Stimulated activated CD4-positive, alpha-beta T cell treated with anti-CD3 and anti-CD28 coated beads, Interleukin-4, amount 100 ng/mL, for 48 hours (primary cell): ENCODE measurements around the gene TXNDC17.
"Not testable (repeated sequence)": the region's sequence is repeated elsewhere in the genome, so short reads cannot be mapped to it uniquely, and the experiment has no call there.

Experiments
- DNase-seq, 2 donors: peaks; one replicate each; pipeline ENCODE4 v3.0.0-alpha.2; 2020; ENCODE audit warnings: low read depth in 2 of 2

TXNDC17 gene

GRCh38 chr17:6660805-6661463, 20.1 kb downstream of the TXNDC17 start:
- no peak for DNase-seq

- DNase-seq = no peak
Measured at GRCh38 chr17:6661464-6661848, 20.6 kb downstream of the TXNDC17 start.

GRCh38 chr17:6663200-6663599, 22.3 kb downstream of the TXNDC17 start:
- not testable (repeated sequence) for DNase-seq

- peak in 1 of 2 donors; percentile 34 for DNase-seq
Measured at GRCh38 chr17:6666077-6666521, 25.2 kb downstream of the TXNDC17 start.

- no peak for DNase-seq
Measured at GRCh38 chr17:6666557-6666956, 25.7 kb downstream of the TXNDC17 start.

- DNase-seq = no peak
Measured at GRCh38 chr17:6667516-6667915, 26.7 kb downstream of the TXNDC17 start.

- DNase-seq = no peak
Measured at GRCh38 chr17:6668219-6668618, 27.4 kb downstream of the TXNDC17 start.

- no peak for DNase-seq
Measured at GRCh38 chr17:6668727-6669425, 28.0 kb downstream of the TXNDC17 start.

GRCh38 chr17:6669479-6670212, 28.8 kb downstream of the TXNDC17 start:
- no peak for DNase-seq

GRCh38 chr17:6670571-6670970, 29.7 kb downstream of the TXNDC17 start:
- DNase-seq = no peak

- no peak for DNase-seq
Measured at GRCh38 chr17:6670999-6671398, 30.1 kb downstream of the TXNDC17 start.

- no peak for DNase-seq
Measured at GRCh38 chr17:6671431-6671830, 30.6 kb downstream of the TXNDC17 start.

GRCh38 chr17:6674586-6674985, 33.7 kb downstream of the TXNDC17 start:
- no peak for DNase-seq

- no peak for DNase-seq
Measured at GRCh38 chr17:6675201-6675825, 34.5 kb downstream of the TXNDC17 start.

- DNase-seq = no peak
Measured at GRCh38 chr17:6676802-6677157, 35.9 kb downstream of the TXNDC17 start.

- no peak for DNase-seq
Measured at GRCh38 chr17:6677158-6677831, 36.4 kb downstream of the TXNDC17 start.

- DNase-seq = no peak
Measured at GRCh38 chr17:6677946-6678345, 37.1 kb downstream of the TXNDC17 start.

- DNase-seq = no peak
Measured at GRCh38 chr17:6679241-6679640, 38.4 kb downstream of the TXNDC17 start.

- no peak for DNase-seq
Measured at GRCh38 chr17:6681176-6681575, 40.3 kb downstream of the TXNDC17 start.

GRCh38 chr17:6681671-6682070, 40.8 kb downstream of the TXNDC17 start:
- no peak for DNase-seq

- no peak for DNase-seq
Measured at GRCh38 chr17:6682339-6682738, 41.5 kb downstream of the TXNDC17 start.
